Kidney (tissue), 14 donors: Measurements from ENCODE around the gene CLDND1. TPM values are rescaled to one million over a fixed set of nuclear protein-coding genes. Genes with fewer than 3 reads are reported as not detected.

ENCODE experiments used
- DNase-seq, 5 donors: peaks; one replicate each; pipeline ENCODE4 v3.0.0-alpha.2; 2013 to 2020
- FAIRE-seq: peaks from 2 replicates; lab custom pipeline; 2012; peaks lifted over from hg19 to GRCh38; lab: Jason Lieb, UNC
- H3K27ac ChIP-seq, 2 donors: one replicate each; pipeline ENCODE4 v1.7.0; 2013; ENCODE audit warnings: low read depth in 2 of 2, low read length in 2 of 2, inconsistent platforms in 1 of 2
- H3K27me3 ChIP-seq: one replicate; pipeline ENCODE4 v1.7.1; 2013; ENCODE audit warnings: low read length, inconsistent platforms; ENCODE audit not compliant: control insufficient read depth, insufficient read depth
- H3K36me3 ChIP-seq, 3 donors: one replicate each; pipeline versions ENCODE4 v1.7.0 to v1.7.1; 2013; ENCODE audit warnings: low read length in 3 of 3, control low read depth in 1 of 3, inconsistent platforms in 1 of 3; ENCODE audit not compliant: insufficient read depth in 3 of 3, control insufficient read depth in 2 of 3
- H3K4me1 ChIP-seq, 3 donors: one replicate each; pipeline versions ENCODE4 v1.7.0 to v1.7.1; 2013; ENCODE audit warnings: low read length in 3 of 3, inconsistent platforms in 1 of 3, low read depth in 1 of 3; ENCODE audit not compliant: control insufficient read depth in 2 of 3, insufficient read depth in 2 of 3
- H3K4me3 ChIP-seq, 3 donors: one replicate each; pipeline versions ENCODE4 v1.7.0 to v1.8.1; 2013; ENCODE audit warnings: low read length in 3 of 3, control low read depth in 1 of 3, inconsistent platforms in 1 of 3
- H3K9ac ChIP-seq, 3 donors: one replicate each; pipeline versions ENCODE4 v1.7.0 to v1.7.1; 2013; ENCODE audit warnings: low read length in 3 of 3, control low read depth in 1 of 3, inconsistent platforms in 1 of 3
- H3K9me3 ChIP-seq, 3 donors: one replicate each; pipeline versions ENCODE4 v1.7.0 to v1.7.1; 2013; ENCODE audit warnings: low read length in 3 of 3, control low read depth in 1 of 3, inconsistent platforms in 1 of 3; ENCODE audit not compliant: control insufficient read depth in 2 of 3, insufficient read depth in 1 of 3
- CTCF ChIP-seq: IDR thresholded peaks from 3 replicates; pipeline ENCODE4 v1.5.1; 2012; ENCODE audit warnings: mild to moderate bottlenecking, moderate library complexity, borderline replicate concordance; ENCODE audit not compliant: insufficient read depth; ENCODE audit errors: extremely low read depth
- intact Hi-C: fragments of 100-400 bp; cut with DNase I; formaldehyde crosslinking; loops from one replicate; pipeline ENCODE4 v1.11.1; 2022
- polyA plus RNA-seq: library from polyadenylated mRNA; stranded (reverse); fragments of 350-450 nt; fragmentation: Illumina TruSeq; extraction: RNeasy Lipid Tissue Mini Kit (QIAGEN cat#74804); gene quantifications from one replicate; pipeline ENCODE4 v1.2.3, GENCODE V29; 2014; ENCODE audit warnings: low read depth, low replicate concordance; ENCODE audit not compliant: insufficient read depth
- total RNA-seq: library from RNA; stranded (reverse); fragmentation: NEBNext Ultra II Directional; extraction: Animal tissue kit (Norgen Biotek cat#: 25700); gene quantifications from one replicate; pipeline ENCODE4 v1.2.1, GENCODE V29; 2021
- donor health status: control.
- donor health status: control.
- donor health status: control.
- donor health status: control.
- donor health status: control.
- donor health status: DM: yes; HTN: yes; CAD: no.
- donor health status: Normal renal cell carcinoma (clear cell type).

Gene CLDND1
- total and polyA plus RNA-seq, 2 donors from 2014 or later, result 35.8 to 77.2 TPM

- FAIRE-seq, result no peak
- intact Hi-C loops, result no loop called here
- TF ChIP-seq CTCF, result no peak
Observed at GRCh38 chr3:98551754-98552153, 29.1 kb upstream of the CLDND1 start.

DNA sequence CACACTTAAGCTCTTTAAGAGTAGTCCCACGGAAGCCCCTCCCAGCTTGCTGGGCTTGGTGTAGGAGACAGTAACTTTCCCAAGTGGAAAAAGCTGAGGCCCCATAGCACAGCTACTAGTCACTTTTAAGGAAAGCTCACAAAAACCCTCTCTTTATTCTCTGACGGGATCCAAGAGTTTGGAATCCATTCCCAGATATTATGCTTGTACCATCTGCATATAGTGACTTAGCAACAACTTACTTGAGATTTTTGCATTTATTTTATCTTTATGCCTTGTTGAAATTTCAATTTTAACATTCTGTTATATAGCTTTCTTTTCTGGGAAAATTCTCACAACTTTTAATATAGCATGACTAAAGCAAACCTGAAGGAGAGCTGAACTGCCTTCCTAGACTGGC lies 28.5 kb upstream of the CLDND1 start:
- H3K9me3 ChIP-seq, result no peaks in the 10 kb centered on the region
- no peak overlapping the region for H3K9ac ChIP-seq
- H3K4me1 ChIP-seq, result no peaks in the 10 kb centered on the region
- H3K27me3 ChIP-seq, result no peaks in the 10 kb centered on the region
- FAIRE-seq (no peak), DNase-seq (no peak)
- H3K4me3 ChIP-seq, result no peak overlapping the region
- intact Hi-C loops, result no loop called here
- H3K27ac ChIP-seq, result no peak overlapping the region
- H3K36me3 ChIP-seq, result no peaks in the 10 kb centered on the region
- TF ChIP-seq CTCF, result no peak

More at GRCh38 chr3:98551754-98552153, 29.1 kb upstream of the CLDND1 start:
- H3K27me3 ChIP-seq, result no peaks in the 10 kb centered on the region
- no peaks in the 10 kb centered on the region for H3K4me1 ChIP-seq
- no peak overlapping the region for H3K9ac ChIP-seq
- H3K9me3 ChIP-seq, result no peaks in the 10 kb centered on the region
- no peak overlapping the region for H3K4me3 ChIP-seq
- no peak for DNase-seq
- no peaks in the 10 kb centered on the region for H3K36me3 ChIP-seq
- H3K27ac ChIP-seq, result no peak overlapping the region

DNA sequence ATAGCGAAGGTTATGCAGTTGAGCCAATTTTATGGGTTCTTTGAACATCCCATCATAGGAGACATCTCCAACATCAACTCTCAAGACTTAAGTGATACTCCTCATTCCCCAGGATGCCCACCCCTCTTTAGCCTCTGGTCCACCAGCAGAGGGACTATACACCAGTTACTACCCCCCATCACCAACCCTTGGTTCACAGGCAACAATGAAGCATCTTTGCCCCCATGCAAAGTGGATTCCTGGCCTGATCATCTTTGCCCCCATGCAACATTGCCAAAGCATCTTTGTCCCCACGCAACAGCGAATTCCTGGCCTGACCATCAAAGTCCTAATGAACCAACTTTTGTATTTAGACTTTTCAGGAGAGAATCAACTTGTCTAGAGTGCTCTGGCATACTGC lies 28.1 kb upstream of the CLDND1 start:
- no peaks in the 10 kb centered on the region for H3K9me3 ChIP-seq
- H3K9ac ChIP-seq, result no peak overlapping the region
- intact Hi-C loops, result no loop called here
- no peak for TF ChIP-seq CTCF
- H3K27ac ChIP-seq, result no peak overlapping the region
- no peaks in the 10 kb centered on the region for H3K36me3 ChIP-seq
- DNase-seq (no peak), FAIRE-seq (no peak)
- no peaks in the 10 kb centered on the region for H3K27me3 ChIP-seq
- no peak overlapping the region for H3K4me3 ChIP-seq
- H3K4me1 ChIP-seq, result no peaks in the 10 kb centered on the region

DNA sequence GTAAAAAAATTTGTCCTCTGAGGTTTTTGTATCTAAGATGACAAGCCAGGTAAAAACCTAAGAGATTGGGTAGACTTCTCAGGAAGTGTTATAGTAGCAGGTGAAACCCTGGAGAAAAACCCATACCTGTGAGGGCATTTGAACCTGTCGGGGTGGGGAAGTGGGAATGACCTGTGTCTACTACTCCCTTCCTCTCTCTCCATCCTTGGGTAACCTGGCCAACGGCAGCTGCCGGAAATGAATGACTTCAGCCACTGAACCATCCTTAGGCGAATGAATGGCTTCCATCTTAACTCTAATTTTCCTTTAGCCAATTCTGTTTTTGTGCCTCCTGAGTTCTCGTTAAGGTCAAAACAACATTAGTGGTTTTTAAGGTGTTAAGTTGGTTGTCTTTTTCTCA lies 25.8 kb upstream of the CLDND1 start:
- TF ChIP-seq CTCF, result no peak
- no peak overlapping the region for H3K9ac ChIP-seq
- DNase-seq, result no peak
- intact Hi-C loops, result no loop called here
- H3K27ac ChIP-seq, result no peak overlapping the region
- no peaks in the 10 kb centered on the region for H3K9me3 ChIP-seq
- H3K27me3 ChIP-seq, result no peaks in the 10 kb centered on the region
- no peak for FAIRE-seq
- no peaks in the 10 kb centered on the region for H3K36me3 ChIP-seq
- no peak overlapping the region for H3K4me3 ChIP-seq
- no peaks in the 10 kb centered on the region for H3K4me1 ChIP-seq
